ENCODE measurements around the gene ADAD2. TPM values are rescaled to one million over a fixed set of nuclear protein-coding genes. Genes with fewer than 3 reads are reported as not detected.

Gene ADAD2
- not detected in 2 replicates for total RNA-seq (2011; cell fraction: chromatin; rRNA removed; ENCODE audit: low replicate concordance)
- not detected in 2 replicates for total RNA-seq (2011; cell fraction: nucleolus; rRNA removed)
- not detected in 2 replicates for total RNA-seq (2011; cell fraction: nucleoplasm; rRNA removed)
- total RNA-seq (2014; rRNA removed) = not detected in 2 replicates
- not detected in 2 replicates for total RNA-seq (2014; rRNA removed; fragmentation: Illumina TruSeq; extraction: Trizol)
- not detected in 2 replicates for total RNA-seq (2015; rRNA removed; fragmentation: Illumina TruSeq; extraction: Trizol)
- total RNA-seq (2021) = not detected in 2 replicates
- polyA plus RNA-seq (2011; rRNA removed) = not detected in 2 replicates
- not detected in 2 replicates for polyA plus RNA-seq (2011; cell fraction: cytosol; rRNA removed)
- not detected in 2 replicates for polyA plus RNA-seq (2011; cell fraction: nucleus; rRNA removed)
- polyA plus RNA-seq (2012) = not detected in 2 replicates
- not detected in 2 replicates for polyA plus RNA-seq (2014; fragmentation: Illumina TruSeq; extraction: Trizol)
- polyA plus RNA-seq (2014; fragmentation: Nextera tagmentation; extraction: Ambion mirVana) = not detected
- 0.07 TPM in 1 of 2 replicates, not detected in the other for polyA plus RNA-seq (2014; rRNA removed)
- not detected in 2 replicates for polyA minus RNA-seq (2011; rRNA and poly(A)+ RNA removed)
- polyA minus RNA-seq (2011; cell fraction: cytosol; rRNA and poly(A)+ RNA removed) = not detected in 2 replicates
- not detected in 2 replicates for polyA minus RNA-seq (2011; cell fraction: nucleus; rRNA and poly(A)+ RNA removed)
- Bru-seq, nascent RNA = not detected
- BruChase-seq, experiment 1, labeled RNA remaining after a 2-hour chase = not detected
- BruChase-seq, experiment 2, labeled RNA remaining after a 6-hour chase = not detected
- long read RNA-seq, experiment 1 = 0 reads
- long read RNA-seq, experiment 2, partial matches to known transcripts = 0 of 1 reads
- long read RNA-seq, experiment 2, other reads (novel, unspliced or antisense) = 0 of 1 reads
- long read RNA-seq, experiment 3 = 0 reads

DNA sequence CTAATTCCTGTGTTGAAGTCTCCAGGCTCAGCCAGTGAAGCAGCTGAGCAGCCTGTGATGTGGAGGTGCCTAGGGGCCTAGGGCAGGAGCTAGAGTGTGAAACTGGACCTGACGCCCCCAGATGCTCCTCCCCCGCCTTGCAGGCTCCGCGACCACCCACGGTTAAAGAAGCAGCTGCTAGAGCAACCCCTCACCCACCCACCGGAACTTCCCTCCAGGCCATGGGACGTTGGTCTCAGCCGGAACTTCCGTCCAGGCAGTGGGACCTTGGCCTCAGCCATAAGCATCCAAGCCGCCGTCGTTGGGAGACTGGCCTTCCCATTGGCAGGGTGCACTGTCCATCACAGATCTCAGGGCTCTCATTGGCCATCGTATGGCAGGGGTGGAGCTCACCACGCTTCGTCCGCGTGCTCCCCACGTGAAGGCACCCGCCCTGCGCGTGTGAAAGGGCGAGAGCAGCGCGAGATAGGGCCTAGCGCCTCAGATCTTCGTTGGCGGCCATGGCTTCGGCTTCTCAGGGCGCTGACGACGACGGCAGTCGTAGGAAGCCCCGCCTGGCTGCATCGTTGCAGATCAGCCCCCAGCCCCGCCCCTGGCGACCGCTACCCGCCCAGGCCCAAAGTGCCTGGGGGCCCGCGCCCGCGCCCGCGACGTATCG is at the start of gene ADAD2:
TSS of gene ADAD2 (plus strand) at position 427 of the 658 bp plus-strand sequence. CDS start at position 501, 74 bp downstream.
- DNase-seq (ENCODE audit: extremely low read depth in 1 of 4, low spot score in 3 of 4) (peak; percentile 51 to 87 (median 84)), ATAC-seq (peak; percentile 66), FAIRE-seq (no peak)
- Histone ChIP-seq H3K36me3 (ENCODE audit: control insufficient read depth, insufficient read depth, low read length) (no peaks in the 10 kb centered on the region), H3K9me1 (ENCODE audit: control insufficient read depth, insufficient read depth, low read length) (no peaks in the 10 kb centered on the region), H3K4me2 (ENCODE audit: insufficient read depth, low read length) (no peak within 1 kb of the TSS), H3K4me1 (replicated peaks in 1 of 2; ENCODE audit: control insufficient read depth in 2 of 2, insufficient read depth in 2 of 2, low read length in 2 of 2) (peaks cover 4 to 36% of the 10 kb centered on the region in 2 experiments; a peak in 4 of 5 replicates), H3K4me3 (no peak within 1 kb of the TSS), H4K20me1 (replicated peaks; ENCODE audit: control insufficient read depth, insufficient read depth, low read length) (no peaks in the 10 kb centered on the region), H3K79me2 (ENCODE audit: control insufficient read depth, insufficient read depth, low read length) (peaks cover 10% of the 10 kb centered on the region), H3K27me3 (ENCODE audit: control insufficient read depth in 2 of 2, insufficient read depth in 2 of 2, low read length in 2 of 2) (peaks cover 29 to 45% of the 10 kb centered on the region in 2 experiments; a peak in 4 of 5 replicates), H3K9ac (ENCODE audit: insufficient read depth in 1 of 2, low read depth in 2 of 2, low read length in 2 of 2) (no peak within 1 kb of the TSS), H3K27ac (ENCODE audit: extremely low read depth, low read depth, low read length) (no peak within 1 kb of the TSS), H3K9me3 (replicated peaks; ENCODE audit: control insufficient read depth, insufficient read depth, low read depth, low read length) (no peaks in the 10 kb centered on the region), H2AFZ (ENCODE audit: low read depth, low read length) (0 out of 2 replicates have a peak within 1 kb of the TSS, but pooled peaks have one; percentile 21)
- ChIA-PET POLR2A (interaction anchor here (0.7 kb wide), 1 partner anchor 9 kb away, joined by 3 read pairs; no protein-coding TSS in a partner anchor), CTCF (ENCODE audit: low intra/inter-chr PET ratio) (no interaction called here)
- in situ Hi-C loops (cut with MboI) (no loop called here), intact Hi-C loops (cut with micrococcal nuclease) (no loop called here)
- WGBS (ENCODE audit: insufficient coverage, low coverage, missing lambda C conversion rate) = 63% methylated on average over 37 of the region's 47 CpGs
- no TSS peak for BruUV-seq (replicated peaks)
- TF ChIP-seq ZNF583 (CRISPR knock-in tag; IDR thresholded peaks at IDR 0.05) (no peak), HOXB6 (CRISPR knock-in tag; IDR thresholded peaks at IDR 0.05; ENCODE audit: borderline replicate concordance) (no peak), ZSCAN32 (CRISPR knock-in tag; IDR thresholded peaks at IDR 0.05) (no peak), NCOA1 (IDR thresholded peaks at IDR 0.05; ENCODE audit: low read depth) (no peak), RCOR1 (IDR thresholded peaks at IDR 0.05; ENCODE audit: borderline replicate concordance in 1 of 2, low read depth in 2 of 2, low read length in 2 of 2) (no peak), FOXP1 (CRISPR knock-in tag; IDR thresholded peaks at IDR 0.05) (0 out of 2 replicates have a peak, but pooled peaks have one; percentile 41), MTA1 (IDR thresholded peaks at IDR 0.05; ENCODE audit: borderline replicate concordance) (no peak), SMARCB1 (IDR thresholded peaks at IDR 0.05; ENCODE audit: insufficient read length, low read depth) (no peak), NFXL1 (CRISPR knock-in tag; IDR thresholded peaks at IDR 0.05) (no peak), BMI1 (IDR thresholded peaks at IDR 0.05; ENCODE audit: low read length) (no peak), ARID2 (IDR thresholded peaks at IDR 0.05) (no peak), EHMT2 (IDR thresholded peaks at IDR 0.05) (no peak)
- TF ChIP-seq, protein P1, sequence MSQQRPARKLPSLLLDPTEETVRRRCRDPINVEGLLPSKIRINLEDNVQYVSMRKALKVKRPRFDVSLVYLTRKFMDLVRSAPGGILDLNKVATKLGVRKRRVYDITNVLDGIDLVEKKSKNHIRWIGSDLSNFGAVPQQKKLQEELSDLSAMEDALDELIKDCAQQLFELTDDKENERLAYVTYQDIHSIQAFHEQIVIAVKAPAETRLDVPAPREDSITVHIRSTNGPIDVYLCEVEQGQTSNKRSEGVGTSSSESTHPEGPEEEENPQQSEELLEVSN (IDR thresholded peaks at IDR 0.05; ENCODE audit: borderline replicate concordance in 1 of 2, extremely low read depth in 1 of 2, insufficient read depth in 1 of 2, insufficient read length in 1 of 2, low read depth in 1 of 2, low read length in 1 of 2, poor library complexity in 1 of 2, severe bottlenecking in 1 of 2) = peak; percentile 87
- TF ChIP-seq, protein P2, sequence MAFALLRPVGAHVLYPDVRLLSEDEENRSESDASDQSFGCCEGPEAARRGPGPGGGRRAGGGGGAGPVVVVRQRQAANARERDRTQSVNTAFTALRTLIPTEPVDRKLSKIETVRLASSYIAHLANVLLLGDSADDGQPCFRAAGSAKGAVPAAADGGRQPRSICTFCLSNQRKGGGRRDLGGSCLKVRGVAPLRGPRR (CRISPR knock-in tag; IDR thresholded peaks at IDR 0.05) = no peak
- TF ChIP-seq, protein P3, sequence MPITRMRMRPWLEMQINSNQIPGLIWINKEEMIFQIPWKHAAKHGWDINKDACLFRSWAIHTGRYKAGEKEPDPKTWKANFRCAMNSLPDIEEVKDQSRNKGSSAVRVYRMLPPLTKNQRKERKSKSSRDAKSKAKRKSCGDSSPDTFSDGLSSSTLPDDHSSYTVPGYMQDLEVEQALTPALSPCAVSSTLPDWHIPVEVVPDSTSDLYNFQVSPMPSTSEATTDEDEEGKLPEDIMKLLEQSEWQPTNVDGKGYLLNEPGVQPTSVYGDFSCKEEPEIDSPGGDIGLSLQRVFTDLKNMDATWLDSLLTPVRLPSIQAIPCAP (CRISPR knock-in tag; IDR thresholded peaks at IDR 0.05; ENCODE audit: borderline replicate concordance) = no peak
- TF ChIP-seq, protein P4, sequence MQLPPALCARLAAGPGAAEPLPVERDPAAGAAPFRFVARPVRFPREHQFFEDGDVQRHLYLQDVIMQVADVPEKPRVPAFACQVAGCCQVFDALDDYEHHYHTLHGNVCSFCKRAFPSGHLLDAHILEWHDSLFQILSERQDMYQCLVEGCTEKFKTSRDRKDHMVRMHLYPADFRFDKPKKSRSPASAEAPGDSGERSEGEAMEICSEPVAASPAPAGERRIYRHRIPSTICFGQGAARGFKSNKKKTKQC (CRISPR knock-in tag; IDR thresholded peaks at IDR 0.05) = 0 out of 2 replicates have a peak, but pooled peaks have one; percentile 36

Data from K562 (cell line).